Transverse colon (tissue), 4 donors: ENCODE results near the gene NEK2. TPM values are rescaled to one million over a fixed set of nuclear protein-coding genes. Genes with fewer than 3 reads are reported as not detected.
"Not testable (repeated sequence)": the region's sequence is repeated elsewhere in the genome, so short reads cannot be mapped to it uniquely, and the experiment has no call there.

Source experiments
- DNase-seq: peaks from one replicate; pipeline ENCODE4 v3.0.0-alpha.2; 2019
- H3K27ac ChIP-seq, 4 donors: fragments of 200-600 bp; sonication (generic); 2 replicates each; pipeline ENCODE4 v1.5.1; 2016 to 2018; ENCODE audit warnings: inconsistent platforms in 4 of 4
- H3K27me3 ChIP-seq: fragments of 200-600 bp; sonication (generic); 2 replicates; pipeline ENCODE4 v1.5.1; 2017; ENCODE audit warnings: inconsistent platforms
- H3K36me3 ChIP-seq, 4 donors: fragments of 200-600 bp; sonication (generic); 2 replicates each; pipeline ENCODE4 v1.5.1; 2017 to 2019; ENCODE audit warnings: inconsistent platforms in 4 of 4
- H3K4me1 ChIP-seq, 4 donors: fragments of 200-600 bp; sonication (generic); 2 replicates each; pipeline ENCODE4 v1.5.1; 2017 to 2020; ENCODE audit warnings: inconsistent platforms in 4 of 4
- H3K4me3 ChIP-seq, 4 donors: fragments of 200-600 bp; sonication (generic); 1 replicate in 1 of 4; 2 replicates in 3 of 4; pipeline versions ENCODE4 v1.5.1 to v1.6.1; 2017 to 2019; ENCODE audit warnings: inconsistent platforms in 4 of 4
- H3K9me3 ChIP-seq, 2 donors: fragments of 200-600 bp; sonication (generic); 2 replicates each; pipeline ENCODE4 v1.5.1; 2017 to 2019; ENCODE audit warnings: inconsistent platforms in 2 of 2
- CTCF ChIP-seq, 5 experiments: fragments of 200-600 bp in 3 of 5; fragments of 450-650 bp in 2 of 5; sonication (generic) in 3 of 5; IDR thresholded peaks; 1 replicate in 2 of 5; 2 replicates in 3 of 5; pipeline ENCODE4 v1.5.1; 2016 to 2017; ENCODE audit warnings: antibody characterized with exemption in 5 of 5, inconsistent platforms in 3 of 5, mild to moderate bottlenecking in 2 of 5, moderate library complexity in 1 of 5
- EP300 ChIP-seq: sonication (generic); formaldehyde crosslinking; IDR thresholded peaks from one replicate; pipeline ENCODE4 v1.6.1; 2017; ENCODE audit warnings: antibody characterized with exemption, low read depth
- POLR2A ChIP-seq: fragments of 450-650 bp; IDR thresholded peaks from one replicate; pipeline ENCODE4 v1.6.1; 2016; ENCODE audit warnings: antibody characterized with exemption, mild to moderate bottlenecking, moderate library complexity
- POLR2AphosphoS5 ChIP-seq, 3 donors: sonication (generic); formaldehyde crosslinking; IDR thresholded peaks; one replicate each; pipeline ENCODE4 v1.6.1; 2016; ENCODE audit warnings: antibody characterized with exemption in 3 of 3
- WGBS, 2 donors: methylation state at CpG; one replicate each; pipeline ENCODE4 v1.1.5; 2018; ENCODE audit warnings: low coverage in 1 of 2; 5-methylcytosine and 5-hydroxymethylcytosine counted together
- in situ Hi-C, 4 donors: fragments of 200-750 bp; cut with MboI; loops; one replicate each; pipeline versions ENCODE4 v1.15.0 to v1.15.1; 2017; ENCODE audit warnings: low sequenced_read_pairs in 3 of 4, low pct_ligation_motif_present in 1 of 4, low pct_unique_long_range_greater_than_20kb in 1 of 4
- intact Hi-C: fragments of 100-400 bp; cut with DNase I; formaldehyde crosslinking; loops from one replicate; pipeline ENCODE4 v1.15.1; 2023; ENCODE audit warnings: low total_unique reads
- total RNA-seq, 4 donors: library from RNA; depleted of rRNA; stranded (reverse); fragments of >200 nt; gene quantifications; one replicate each; pipeline ENCODE4 v1.1.0, GENCODE V29; 2016

The NEK2 gene
- total RNA-seq, 4 donors from 2014 or later, result 1.7 to 4.9 (median 2.1) TPM

GRCh38 chr1:211631168-211631567 is 44.3 kb downstream of the NEK2 start:
- WGBS, 2 donors, result 83 to 89% methylated on average over 5 to 6 of the region's 6 CpGs
- no peak for DNase-seq
- no peaks in the 10 kb centered on the region for H3K27me3 ChIP-seq
- intact Hi-C loops (no loop called here), in situ Hi-C loops (no loop called here)
- no peaks in the 10 kb centered on the region for H3K36me3 ChIP-seq
- no peak overlapping the region for H3K4me3 ChIP-seq
- no peaks in the 10 kb centered on the region for H3K9me3 ChIP-seq
- peaks cover 0 to 10% (median 7%) of the 10 kb centered on the region in 4 donors for H3K4me1 ChIP-seq
- TF ChIP-seq POLR2AphosphoS5 (IDR thresholded peaks at IDR 0.05) (no peak), EP300 (no peak)
- H3K27ac ChIP-seq, result no peak overlapping the region

GRCh38 chr1:211630236-211631081 is 45.0 kb downstream of the NEK2 start:
- Histone ChIP-seq H3K4me1 (peaks cover 0 to 10% (median 7%) of the 10 kb centered on the region in 4 donors), H3K27me3 (no peaks in the 10 kb centered on the region), H3K36me3 (no peaks in the 10 kb centered on the region), H3K9me3 (no peaks in the 10 kb centered on the region), H3K4me3 (no peak overlapping the region), H3K27ac (no peak overlapping the region)
- in situ Hi-C loops, result no loop called here
- intact Hi-C loops, result no loop called here
- no peak for DNase-seq
- WGBS, 2 donors, result 78% methylated on average over 16 of the region's 17 CpGs; no CpG with 5 or more reads in 1 of the 2 donors
- TF ChIP-seq POLR2AphosphoS5 (IDR thresholded peaks at IDR 0.05), result no peak

GRCh38 chr1:211628417-211628816 is 47.0 kb downstream of the NEK2 start:
- DNase-seq, result no peak
- Histone ChIP-seq H3K27ac (no peak overlapping the region), H3K4me1 (peaks cover 0 to 10% (median 6%) of the 10 kb centered on the region in 4 donors), H3K27me3 (no peaks in the 10 kb centered on the region), H3K4me3 (no peak overlapping the region), H3K36me3 (no peaks in the 10 kb centered on the region), H3K9me3 (no peaks in the 10 kb centered on the region)
- 65 to 100% methylated on average over 1 to 4 of the region's 4 CpGs for WGBS, 2 donors
- in situ Hi-C loops, result no loop called here
- TF ChIP-seq POLR2A, result no peak
- TF ChIP-seq POLR2AphosphoS5 (IDR thresholded peaks at IDR 0.05), result no peak
- no peak for TF ChIP-seq EP300
- TF ChIP-seq CTCF (IDR thresholded peaks at IDR 0.05), result no peak
- intact Hi-C loops, result no loop called here

- Histone ChIP-seq H3K9me3 (no peaks in the 10 kb centered on the region), H3K4me3 (no peak overlapping the region), H3K27me3 (no peaks in the 10 kb centered on the region), H3K36me3 (no peaks in the 10 kb centered on the region), H3K4me1 (no peaks in the 10 kb centered on the region), H3K27ac (no peak overlapping the region)
- 91 to 100% methylated on average over 2 to 4 of the region's 4 CpGs for WGBS, 2 donors
- intact Hi-C loops, result no loop called here
- in situ Hi-C loops, result no loop called here
- TF ChIP-seq EP300 (no peak), CTCF (IDR thresholded peaks at IDR 0.05) (no peak)
- no peak for DNase-seq
Observed at GRCh38 chr1:211627259-211627658, 48.2 kb downstream of the NEK2 start.

GRCh38 chr1:211625866-211626265 is 49.6 kb downstream of the NEK2 start:
- WGBS, 2 donors, result 80 to 90% methylated on average over 2 to 7 of the region's 7 CpGs
- intact Hi-C loops, H3K4me1 ChIP-seq, H3K4me3 ChIP-seq, H3K36me3 ChIP-seq, DNase-seq, H3K27ac ChIP-seq, H3K9me3 ChIP-seq, H3K27me3 ChIP-seq, in situ Hi-C loops: not testable (repeated sequence)
